Kidney epithelial cell (primary cell): ENCODE data around the gene AAMP. TPM values are rescaled to one million over a fixed set of nuclear protein-coding genes. Genes with fewer than 3 reads are reported as not detected.
A peak's percentile ranks its signal among the peaks of the same experiment; 100 is the strongest.

Experiments used
- DNase-seq: peaks from one replicate; pipeline ENCODE4 v3.0.0-alpha.2; 2010; ENCODE audit warnings: low read depth
- H3K27me3 ChIP-seq: 2 replicates; pipeline ENCODE4 v1.6.0; 2011; ENCODE audit warnings: low read length; ENCODE audit not compliant: control insufficient read depth, insufficient read depth
- H3K36me3 ChIP-seq: 2 replicates; pipeline ENCODE4 v1.5.1; 2011; ENCODE audit warnings: low read length; ENCODE audit not compliant: control insufficient read depth, insufficient read depth
- H3K4me3 ChIP-seq: 2 replicates; pipeline ENCODE4 v1.5.1; 2011; ENCODE audit warnings: low read depth, mild to moderate bottlenecking, control low read depth, low read length
- total RNA-seq: library from RNA; depleted of rRNA; stranded (reverse); fragments of >200 nt; gene quantifications from 2 replicates; pipeline ENCODE4 v1.2.3, GENCODE V29; 2015
- TF ChIP-seq, protein P1 (sequence below): IDR thresholded peaks from 2 replicates; pipeline ENCODE4 v1.5.1; 2011; ENCODE audit warnings: mild to moderate bottlenecking, moderate library complexity, low read length, control low read depth, inconsistent platforms; ENCODE audit not compliant: insufficient read depth, poor library complexity, severe bottlenecking

The AAMP gene
- total RNA-seq, 1 donor from 2014 or later, result 174 TPM

DNA sequence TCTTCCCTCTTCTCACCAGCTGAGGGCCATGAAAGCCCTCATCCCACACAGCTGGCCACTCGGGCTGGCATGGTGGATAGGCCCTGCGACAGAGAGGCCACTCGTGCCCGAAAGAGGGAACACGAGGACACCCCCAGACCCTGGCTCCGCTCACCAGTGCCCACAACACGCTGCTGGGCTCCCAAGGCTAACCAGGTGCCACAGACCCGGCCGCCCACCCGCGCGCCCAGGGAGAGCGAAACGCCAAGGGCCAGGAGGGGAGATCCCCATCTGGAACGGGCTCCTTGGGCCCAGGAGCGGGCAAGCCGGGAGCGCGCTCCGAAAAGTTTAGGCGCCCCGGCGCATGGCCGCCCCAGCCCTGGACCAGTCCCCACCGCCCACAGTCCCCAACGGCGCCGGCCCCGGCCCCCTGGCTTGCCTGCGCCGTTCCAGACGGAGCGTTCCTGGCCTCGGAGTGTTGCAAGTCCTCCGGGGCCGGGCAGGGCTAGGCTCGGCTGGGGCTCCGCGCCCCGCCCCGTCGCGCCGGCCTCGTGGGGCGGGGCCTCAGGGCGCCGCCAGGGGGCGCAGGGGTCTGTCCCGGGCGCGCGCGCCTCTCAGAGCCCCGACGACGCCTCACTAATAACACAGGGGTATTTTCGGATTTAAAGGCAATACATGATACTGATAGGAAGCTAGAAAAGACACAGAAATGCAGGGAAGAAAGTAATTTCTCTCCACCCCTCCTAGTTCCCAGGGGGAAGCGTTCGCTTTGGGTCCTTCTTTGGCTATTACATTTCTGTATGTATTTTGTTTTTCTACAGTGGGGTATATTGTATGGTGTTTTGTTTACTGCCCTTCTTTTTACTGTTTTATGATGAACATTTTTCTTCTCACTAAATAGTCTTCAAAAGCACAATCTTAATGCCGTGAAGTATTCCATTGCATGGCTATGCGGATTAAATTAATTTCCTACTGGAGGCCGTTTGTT, 22.4 kb upstream of the AAMP start, which contains the start of gene TMBIM1:
Gene TMBIM1 (minus strand): TSS at position 456 of the 967 bp plus-strand sequence. CDS start 10,362 bp downstream, outside the sequence.
- DNase-seq, result no peak
- TF ChIP-seq, protein P1, sequence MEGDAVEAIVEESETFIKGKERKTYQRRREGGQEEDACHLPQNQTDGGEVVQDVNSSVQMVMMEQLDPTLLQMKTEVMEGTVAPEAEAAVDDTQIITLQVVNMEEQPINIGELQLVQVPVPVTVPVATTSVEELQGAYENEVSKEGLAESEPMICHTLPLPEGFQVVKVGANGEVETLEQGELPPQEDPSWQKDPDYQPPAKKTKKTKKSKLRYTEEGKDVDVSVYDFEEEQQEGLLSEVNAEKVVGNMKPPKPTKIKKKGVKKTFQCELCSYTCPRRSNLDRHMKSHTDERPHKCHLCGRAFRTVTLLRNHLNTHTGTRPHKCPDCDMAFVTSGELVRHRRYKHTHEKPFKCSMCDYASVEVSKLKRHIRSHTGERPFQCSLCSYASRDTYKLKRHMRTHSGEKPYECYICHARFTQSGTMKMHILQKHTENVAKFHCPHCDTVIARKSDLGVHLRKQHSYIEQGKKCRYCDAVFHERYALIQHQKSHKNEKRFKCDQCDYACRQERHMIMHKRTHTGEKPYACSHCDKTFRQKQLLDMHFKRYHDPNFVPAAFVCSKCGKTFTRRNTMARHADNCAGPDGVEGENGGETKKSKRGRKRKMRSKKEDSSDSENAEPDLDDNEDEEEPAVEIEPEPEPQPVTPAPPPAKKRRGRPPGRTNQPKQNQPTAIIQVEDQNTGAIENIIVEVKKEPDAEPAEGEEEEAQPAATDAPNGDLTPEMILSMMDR, result peak; percentile 41
- Histone ChIP-seq H3K4me3 (peak within 1 kb of the TSS; percentile 70), H3K36me3 (no peaks in the 10 kb centered on the region), H3K27me3 (no peaks in the 10 kb centered on the region)

DNA sequence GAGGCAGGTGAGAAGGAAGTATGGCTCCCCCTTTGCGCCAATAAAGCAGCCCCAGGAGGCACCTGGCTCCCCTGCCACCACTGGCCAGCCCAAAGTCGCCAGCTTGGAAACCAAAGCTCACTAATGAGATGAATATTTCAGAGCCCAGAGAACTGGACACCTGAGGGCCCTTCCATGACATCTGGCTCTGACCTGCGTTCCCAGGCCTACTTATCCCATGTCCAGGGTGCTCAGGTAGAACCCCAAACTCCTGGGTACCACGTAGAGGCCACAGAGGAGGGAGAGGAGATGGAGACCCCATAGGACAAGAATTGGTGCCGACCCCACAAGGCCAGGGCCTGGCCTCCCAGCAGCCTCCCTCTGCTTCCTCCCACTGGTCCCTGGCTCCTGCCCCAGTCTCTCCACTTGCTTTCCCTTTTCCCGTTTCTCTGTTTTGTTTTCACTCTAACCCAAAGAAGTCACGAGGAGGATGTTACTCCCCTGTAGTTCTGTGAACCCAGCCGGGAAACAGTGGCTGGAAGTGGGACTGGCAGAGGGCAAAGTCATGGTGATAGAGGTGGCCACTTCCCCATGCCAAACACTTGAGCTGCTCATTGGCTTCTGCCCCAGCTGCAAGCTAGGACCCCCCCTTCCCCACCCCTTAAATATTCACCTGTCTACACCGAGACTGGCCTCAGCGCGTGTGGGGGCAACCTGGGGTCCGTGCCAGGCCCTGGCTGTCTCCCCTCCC, 21.5 kb upstream of the AAMP start:
- DNase-seq, result no peak
- Histone ChIP-seq H3K4me3 (peak overlapping the region; percentile 70), H3K36me3 (no peaks in the 10 kb centered on the region), H3K27me3 (no peaks in the 10 kb centered on the region)
- TF ChIP-seq, protein P1, result no peak

DNA sequence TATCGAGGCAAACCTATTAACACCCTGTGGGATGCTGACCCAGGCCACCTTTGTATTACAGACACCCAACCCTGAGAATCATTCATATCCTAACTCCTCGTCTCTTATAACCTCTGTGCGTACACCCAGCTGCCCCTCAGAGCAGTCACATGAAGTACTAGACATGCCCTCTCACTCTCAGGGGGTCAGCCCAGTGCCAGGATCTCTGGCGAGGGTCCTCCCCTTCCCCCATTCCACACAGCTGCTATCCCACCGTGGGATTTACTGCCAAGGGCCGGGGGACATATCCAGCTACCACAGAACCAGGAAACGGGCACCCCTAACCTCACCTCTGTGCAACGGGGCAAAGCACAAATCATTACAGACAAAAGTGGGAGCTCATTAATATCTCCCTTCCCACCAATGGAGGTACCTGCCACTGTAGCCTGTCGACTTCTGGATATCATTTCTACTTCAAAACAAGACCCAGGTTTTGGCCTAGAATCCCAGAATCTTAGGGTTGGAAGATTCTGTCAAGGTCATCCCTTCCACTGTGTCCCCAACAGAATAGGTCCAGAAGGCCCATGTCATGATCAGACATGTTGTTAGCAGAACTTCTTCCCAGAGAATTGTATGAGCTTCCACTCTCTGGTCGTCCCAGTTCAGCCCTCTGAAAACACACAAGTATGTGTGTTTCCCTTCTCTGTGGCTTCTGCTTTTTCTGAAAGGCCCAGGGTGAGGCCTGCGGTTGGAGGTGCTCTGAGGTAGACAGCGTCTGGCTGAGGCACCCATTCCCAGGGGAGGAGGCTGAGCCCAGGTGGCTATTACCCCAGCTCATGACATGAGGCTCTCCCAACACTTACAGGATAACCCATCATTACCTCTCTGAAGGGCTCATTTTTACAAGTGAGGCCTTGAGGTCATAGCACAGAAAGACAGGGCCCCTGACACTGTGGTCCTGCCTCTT, 20.7 kb upstream of the AAMP start:
- TF ChIP-seq, protein P1, result no peak
- H3K36me3 ChIP-seq, result no peaks in the 10 kb centered on the region
- DNase-seq, result no peak
- H3K4me3 ChIP-seq, result no peak overlapping the region
- H3K27me3 ChIP-seq, result no peaks in the 10 kb centered on the region

DNA sequence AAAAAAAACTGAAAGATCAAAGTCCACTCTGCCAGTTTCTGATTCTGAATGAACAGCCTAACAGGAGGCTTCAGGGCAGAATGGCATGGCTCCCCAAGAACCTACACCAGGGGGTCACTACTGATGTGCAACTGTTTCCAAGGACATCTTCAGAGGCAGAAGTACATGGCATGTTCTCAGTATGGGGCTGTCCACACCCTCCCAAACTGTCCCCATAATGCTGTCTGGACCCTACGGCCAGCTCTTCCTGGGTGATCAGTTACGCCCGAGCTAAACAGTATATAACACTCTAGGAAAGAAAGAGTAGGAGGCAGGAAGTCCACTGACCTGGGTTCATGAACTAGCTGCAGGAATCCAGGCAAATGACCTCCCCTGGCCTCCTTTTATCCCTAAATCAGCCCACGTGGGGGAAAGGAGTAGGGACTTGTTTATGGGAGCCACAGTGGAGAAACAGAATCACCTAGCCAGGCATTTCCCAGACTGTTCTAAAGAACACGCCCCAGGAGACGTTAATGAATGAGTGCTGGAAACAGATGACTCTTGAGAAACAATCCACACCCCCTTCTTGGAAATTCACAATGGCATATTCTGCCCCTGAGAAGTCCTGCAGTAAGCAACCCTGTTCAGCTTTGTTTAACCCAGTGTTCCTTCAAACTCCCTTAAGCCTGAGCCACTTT, 19.8 kb upstream of the AAMP start:
- H3K36me3 ChIP-seq, result no peaks in the 10 kb centered on the region
- TF ChIP-seq, protein P1, result no peak
- DNase-seq, result peak; percentile 42
- H3K27me3 ChIP-seq, result no peaks in the 10 kb centered on the region
- H3K4me3 ChIP-seq, result no peak overlapping the region
